Body of pancreas (tissue), 4 donors: ENCODE measurements around the gene ATRX. TPM values are rescaled to one million over a fixed set of nuclear protein-coding genes. Genes with fewer than 3 reads are reported as not detected.

Experiments
- ATAC-seq: fragments of 150-250 bp; one replicate; pipeline ENCODE4 v1.9.1; 2016
- DNase-seq, 4 donors: peaks; one replicate each; pipeline ENCODE4 v3.0.0-alpha.2; 2019
- H3K27ac ChIP-seq, 4 donors: fragments of 200-600 bp; sonication (generic); 1 replicate in 3 of 4; 2 replicates in 1 of 4; pipeline versions ENCODE4 v1.5.1 to v1.6.1; 2016 to 2019; ENCODE audit warnings: mild to moderate bottlenecking in 1 of 4, mixed read lengths in 1 of 4, moderate library complexity in 1 of 4
- H3K27me3 ChIP-seq, 2 donors: fragments of 200-600 bp; sonication (generic); one replicate each; pipeline ENCODE4 v1.6.0; 2016; ENCODE audit warnings: mild to moderate bottlenecking in 1 of 2
- H3K36me3 ChIP-seq, 2 donors: fragments of 200-600 bp; sonication (generic); replicated peaks in 1 of 2; 2 replicates each; pipeline ENCODE4 v1.5.1; 2016; ENCODE audit warnings: low read depth in 2 of 2; ENCODE audit not compliant: insufficient read depth in 1 of 2
- H3K4me1 ChIP-seq: fragments of 200-600 bp; sonication (generic); one replicate; pipeline ENCODE4 v1.6.0; 2016
- H3K4me3 ChIP-seq, 2 donors: fragments of 200-600 bp; sonication (generic); 1 replicate in 1 of 2; 2 replicates in 1 of 2; pipeline ENCODE4 v1.5.1; 2016 to 2019
- H3K9me3 ChIP-seq, 3 donors: fragments of 200-600 bp; sonication (generic); 1 replicate in 2 of 3; 2 replicates in 1 of 3; pipeline ENCODE4 v1.5.1; 2016
- CTCF ChIP-seq, 7 experiments: fragments of 450-650 bp in 4 of 7; fragments of 200-600 bp in 3 of 7; sonication (generic) in 3 of 7; IDR thresholded peaks; one replicate each; pipeline ENCODE4 v1.5.1; 2016 to 2019; ENCODE audit warnings: antibody characterized with exemption in 7 of 7
- POLR2A ChIP-seq, 3 donors: fragments of 450-650 bp; IDR thresholded peaks; one replicate each; pipeline ENCODE4 v1.6.1; 2016; ENCODE audit warnings: antibody characterized with exemption in 3 of 3, mild to moderate bottlenecking in 2 of 3
- WGBS, 2 donors: methylation state at CpG; one replicate each; pipeline ENCODE4 v1.1.5; 2017; 5-methylcytosine and 5-hydroxymethylcytosine counted together
- intact Hi-C: fragments of 100-400 bp; cut with DNase I; formaldehyde crosslinking; loops from one replicate; pipeline ENCODE4 v1.15.1; 2023
- total RNA-seq, 2 donors: library from RNA; depleted of rRNA; stranded (reverse); fragments of >200 nt; gene quantifications; one replicate each; pipeline ENCODE4 v1.1.0, GENCODE V29; 2016

The ATRX gene
- total RNA-seq, 2 donors from 2014 or later = 73.4 to 74.5 TPM

GRCh38 chrX:77617206-77617605 is 168.8 kb downstream of the ATRX start:
- Histone ChIP-seq H3K27me3 (no peaks in the 10 kb centered on the region), H3K4me3 (no peak overlapping the region), H3K36me3 (no peaks in the 10 kb centered on the region), H3K4me1 (no peaks in the 10 kb centered on the region), H3K27ac (no peak overlapping the region), H3K9me3 (no peaks in the 10 kb centered on the region)
- TF ChIP-seq CTCF (IDR thresholded peaks at IDR 0.05) (no peak), POLR2A (IDR thresholded peaks at IDR 0.05) (no peak)
- WGBS, 2 donors = 80 to 93% methylated on average over 1 of the region's 1 CpG
- intact Hi-C loops = no loop called here
- ATAC-seq (no peak), DNase-seq (no peak)

- whole genome bisulfite sequencing, 2 donors = 0 to 75% methylated on average over 1 to 2 of the region's 2 CpGs
- H3K36me3 ChIP-seq = no peaks in the 10 kb centered on the region
- DNase-seq (no peak), ATAC-seq (no peak)
- intact Hi-C loops = no loop called here
- no peaks in the 10 kb centered on the region for H3K4me1 ChIP-seq
- no peak overlapping the region for H3K27ac ChIP-seq
- H3K27me3 ChIP-seq = no peaks in the 10 kb centered on the region
- H3K9me3 ChIP-seq = no peaks in the 10 kb centered on the region
- TF ChIP-seq CTCF (IDR thresholded peaks at IDR 0.05) (no peak), POLR2A (IDR thresholded peaks at IDR 0.05) (no peak)
- H3K4me3 ChIP-seq = no peak overlapping the region
These were observed 182.2 kb downstream of the ATRX start for GRCh38 chrX:77603635-77604336.

GRCh38 chrX:77597511-77597910 is 188.5 kb downstream of the ATRX start:
- ATAC-seq (no peak), DNase-seq (no peak)
- Histone ChIP-seq H3K4me3 (no peak overlapping the region), H3K36me3 (no peaks in the 10 kb centered on the region), H3K27ac (no peak overlapping the region), H3K27me3 (no peaks in the 10 kb centered on the region), H3K4me1 (no peaks in the 10 kb centered on the region), H3K9me3 (no peaks in the 10 kb centered on the region)
- no peak for TF ChIP-seq POLR2A (IDR thresholded peaks at IDR 0.05)
- TF ChIP-seq CTCF (IDR thresholded peaks at IDR 0.05) = no peak
- 100% methylated on average over 1 of the region's 1 CpG for WGBS, 2 donors
- intact Hi-C loops = no loop called here

GRCh38 chrX:77597090-77597489 is 188.9 kb downstream of the ATRX start:
- DNase-seq (no peak), ATAC-seq (no peak)
- Histone ChIP-seq H3K36me3 (no peaks in the 10 kb centered on the region), H3K4me3 (no peak overlapping the region), H3K27ac (no peak overlapping the region), H3K9me3 (no peaks in the 10 kb centered on the region), H3K4me1 (no peaks in the 10 kb centered on the region), H3K27me3 (no peaks in the 10 kb centered on the region)
- WGBS, 2 donors = 56 to 59% methylated on average over 1 of the region's 1 CpG
- intact Hi-C loops = no loop called here
- TF ChIP-seq CTCF (IDR thresholded peaks at IDR 0.05) (peak in 4 of 7 experiments; percentile 11 to 16 (median 12)), POLR2A (IDR thresholded peaks at IDR 0.05) (no peak)

- H3K4me1 ChIP-seq = no peaks in the 10 kb centered on the region
- H3K27ac ChIP-seq = no peak overlapping the region
- 84 to 93% methylated on average over 4 of the region's 4 CpGs for WGBS, 2 donors
- H3K27me3 ChIP-seq = no peaks in the 10 kb centered on the region
- H3K36me3 ChIP-seq = no peaks in the 10 kb centered on the region
- H3K9me3 ChIP-seq = no peaks in the 10 kb centered on the region
- TF ChIP-seq POLR2A (IDR thresholded peaks at IDR 0.05) = no peak
- no peak for TF ChIP-seq CTCF (IDR thresholded peaks at IDR 0.05)
- ATAC-seq (no peak), DNase-seq (no peak)
- no peak overlapping the region for H3K4me3 ChIP-seq
- intact Hi-C loops = no loop called here
These were observed 190.2 kb downstream of the ATRX start for GRCh38 chrX:77595848-77596247.
